ENCODE measurements around the gene FAM25A.
"Not testable (repeated sequence)": the region's sequence is repeated elsewhere in the genome, so short reads cannot be mapped to it uniquely, and the experiment has no call there.

Gene FAM25A

DNA sequence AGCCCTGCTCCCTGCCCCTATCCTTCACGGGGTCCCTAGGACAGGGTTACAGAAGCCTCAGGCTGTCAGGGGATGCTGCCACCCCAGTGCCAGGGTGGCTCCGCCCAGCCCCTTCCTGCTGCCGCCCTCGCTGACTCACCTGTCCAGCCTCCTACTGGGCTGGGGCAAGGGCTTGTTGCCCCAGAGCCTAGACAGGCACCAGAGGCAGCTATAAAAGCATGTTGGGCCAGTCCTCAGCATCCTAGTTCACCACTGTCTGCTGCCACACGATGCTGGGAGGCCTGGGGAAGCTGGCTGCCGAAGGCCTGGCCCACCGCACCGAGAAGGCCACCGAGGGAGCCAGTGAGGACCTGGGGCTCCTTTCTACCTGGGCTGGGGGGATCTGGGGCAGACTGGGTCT lies at the start of gene FAM25A:
Gene FAM25A (plus strand): TSS at position 239 of the 400 bp plus-strand sequence. CDS start 31 bp downstream, at position 270.
- not testable (repeated sequence) for DNase-seq

DNA sequence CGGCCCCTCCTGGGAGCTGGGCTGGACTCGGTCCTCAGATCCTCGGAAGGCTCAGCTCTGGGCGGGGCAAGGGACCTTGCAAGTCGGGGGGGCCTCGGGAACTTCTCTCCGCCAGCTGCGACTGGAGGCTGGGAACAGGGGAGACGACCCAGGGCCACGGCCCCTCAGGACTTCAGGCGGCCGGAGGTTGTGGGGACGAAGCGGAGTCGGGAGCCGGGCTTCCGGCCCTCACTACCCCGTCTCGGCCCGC lies 49.2 kb upstream of the FAM25A start:
- no peak for DNase-seq

DNA sequence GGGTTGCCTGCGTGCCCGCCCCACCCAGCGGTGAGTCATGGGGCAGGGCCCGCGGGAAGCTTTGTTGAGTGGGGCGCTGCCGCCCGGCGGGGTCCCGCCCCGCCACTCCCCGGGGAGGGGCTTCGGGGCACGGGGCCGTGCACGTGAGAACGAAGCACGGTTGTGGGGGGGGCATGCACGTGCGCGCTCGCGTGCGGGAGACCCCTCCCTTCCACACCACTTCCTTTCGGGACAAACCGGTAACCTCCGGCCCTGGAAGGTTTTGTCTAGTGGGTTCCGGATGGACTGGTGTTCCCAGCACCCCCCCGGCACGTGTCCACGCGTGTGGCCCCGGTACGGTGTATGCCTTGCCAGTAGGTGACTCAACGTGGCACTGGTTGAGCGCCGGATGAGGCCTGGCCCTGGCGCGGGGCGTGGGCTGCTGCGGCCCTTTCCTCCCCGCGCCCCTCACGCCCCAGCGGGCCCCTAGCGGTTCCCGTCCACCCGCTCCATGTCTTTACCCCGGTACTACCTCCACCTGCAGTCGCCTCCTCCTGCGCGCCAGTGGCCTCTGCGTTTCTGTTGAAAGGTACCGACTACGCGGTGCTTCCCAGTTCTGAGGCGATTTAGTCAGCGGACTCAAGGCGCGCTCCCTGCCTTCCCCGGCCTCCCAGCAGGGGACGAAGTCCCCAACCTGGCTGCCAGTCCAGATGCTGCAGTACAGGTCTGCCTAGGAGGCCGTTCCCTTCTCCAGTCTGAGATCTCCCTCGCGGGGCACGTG lies 48.7 kb upstream of the FAM25A start:
- no peak for DNase-seq

DNA sequence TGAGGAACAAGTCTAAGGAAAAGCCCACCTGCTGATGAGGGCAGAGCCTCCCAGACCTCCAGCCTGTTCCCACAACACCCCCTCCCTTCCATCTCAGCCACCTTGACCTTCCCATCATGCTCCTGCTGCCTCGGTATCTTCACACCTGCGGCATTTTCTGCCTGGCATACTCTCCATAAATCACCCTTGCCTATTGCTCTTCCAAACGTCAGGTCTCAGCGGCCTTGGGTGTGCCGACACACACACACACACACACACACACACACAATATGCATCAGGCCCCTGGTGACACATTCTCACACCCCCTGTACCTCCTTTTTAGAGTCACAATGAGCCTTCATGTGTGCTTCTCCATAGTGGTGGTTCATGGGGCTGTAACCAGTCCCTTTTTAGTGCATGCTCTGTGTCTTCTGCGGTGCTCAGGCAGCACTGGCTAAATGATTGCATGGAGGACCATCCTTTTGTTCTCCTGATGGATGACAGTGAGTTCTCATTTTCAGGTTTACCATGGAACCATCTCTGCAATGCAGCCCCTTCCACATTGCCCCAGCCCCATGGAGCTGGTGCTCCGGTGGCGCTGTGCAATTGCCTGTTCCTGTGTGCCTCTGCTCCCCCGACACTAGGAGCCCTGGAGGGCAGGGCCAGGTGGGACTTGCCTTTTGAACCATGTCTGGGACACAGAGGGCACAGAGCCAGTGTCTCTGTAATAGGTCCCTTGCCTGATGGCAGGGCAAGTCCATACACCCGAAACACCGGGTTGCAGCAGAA lies 47.3 kb upstream of the FAM25A start:
- DNase-seq: no peak

DNA sequence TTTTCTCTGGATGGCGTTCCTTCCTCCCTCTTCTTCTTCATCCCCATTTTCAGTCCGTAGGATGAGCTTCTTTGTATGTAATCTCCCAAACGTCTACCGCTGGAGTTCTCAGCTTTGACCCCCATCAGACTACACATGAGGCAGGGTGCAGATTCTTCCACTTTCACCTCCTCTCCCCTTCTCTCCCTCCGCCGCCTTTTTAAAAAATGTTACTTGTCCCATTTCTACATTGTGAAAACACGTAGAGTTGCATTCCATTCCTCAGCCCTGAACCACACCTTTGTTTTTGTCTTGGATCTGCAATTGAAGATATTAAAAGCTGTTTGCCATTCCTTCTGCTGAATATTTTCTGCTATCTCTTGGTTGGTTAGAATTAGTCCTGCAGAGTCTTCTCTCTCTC lies 45.6 kb upstream of the FAM25A start:
- DNase-seq: no peak

DNA sequence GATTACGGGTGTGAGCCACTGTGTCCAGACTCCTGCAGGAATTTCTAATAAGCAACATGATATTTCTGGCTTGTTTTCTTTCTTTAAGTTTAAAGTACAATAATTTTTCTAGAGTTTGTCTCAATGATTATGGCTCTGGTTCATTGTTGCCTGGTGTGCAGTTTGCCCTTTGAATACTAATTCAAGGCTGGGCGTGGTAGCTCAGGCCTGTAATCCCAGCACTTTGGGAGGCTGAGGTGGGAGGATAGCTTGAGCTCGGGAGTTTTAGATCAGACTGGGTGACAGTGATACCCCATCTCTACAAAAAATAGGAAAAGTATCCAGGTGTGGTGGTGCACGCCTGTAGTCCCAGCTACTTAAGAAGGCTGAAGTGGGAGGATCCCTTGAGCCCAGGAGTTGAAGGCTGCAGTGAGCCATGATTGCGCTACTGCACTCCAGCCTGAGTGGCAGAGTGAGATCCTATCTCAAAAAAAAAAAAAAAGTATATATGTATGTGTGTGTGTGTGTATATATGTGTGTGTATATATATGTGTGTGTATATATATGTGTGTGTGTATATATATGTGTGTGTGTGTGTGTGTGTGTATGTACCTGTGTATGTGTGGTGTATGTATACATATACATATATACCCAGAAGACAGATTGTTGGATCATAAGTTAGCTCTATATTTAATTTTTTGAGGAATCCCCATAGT lies 43.6 kb upstream of the FAM25A start:
- DNase-seq: no peak

DNA sequence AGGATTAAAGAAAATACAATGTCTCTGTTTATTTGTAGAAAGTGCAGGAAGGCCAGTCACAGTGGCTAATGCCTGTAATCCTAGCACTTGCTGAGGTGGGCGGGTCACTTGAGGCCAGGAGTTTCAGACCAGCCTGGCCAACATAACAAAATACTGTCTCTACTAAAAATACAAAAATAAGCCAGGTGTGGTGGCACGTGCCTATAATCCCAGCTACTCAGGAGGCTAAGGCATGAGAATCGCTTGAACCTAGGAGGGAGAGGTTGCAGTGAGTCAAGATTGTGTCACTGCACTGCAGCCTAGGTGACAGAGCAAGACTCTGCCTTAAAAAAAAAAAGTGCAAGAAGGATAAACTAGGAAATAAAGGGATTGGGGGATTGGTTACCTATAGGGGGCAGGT lies 41.6 kb upstream of the FAM25A start:
- DNase-seq: not testable (repeated sequence)

DNA sequence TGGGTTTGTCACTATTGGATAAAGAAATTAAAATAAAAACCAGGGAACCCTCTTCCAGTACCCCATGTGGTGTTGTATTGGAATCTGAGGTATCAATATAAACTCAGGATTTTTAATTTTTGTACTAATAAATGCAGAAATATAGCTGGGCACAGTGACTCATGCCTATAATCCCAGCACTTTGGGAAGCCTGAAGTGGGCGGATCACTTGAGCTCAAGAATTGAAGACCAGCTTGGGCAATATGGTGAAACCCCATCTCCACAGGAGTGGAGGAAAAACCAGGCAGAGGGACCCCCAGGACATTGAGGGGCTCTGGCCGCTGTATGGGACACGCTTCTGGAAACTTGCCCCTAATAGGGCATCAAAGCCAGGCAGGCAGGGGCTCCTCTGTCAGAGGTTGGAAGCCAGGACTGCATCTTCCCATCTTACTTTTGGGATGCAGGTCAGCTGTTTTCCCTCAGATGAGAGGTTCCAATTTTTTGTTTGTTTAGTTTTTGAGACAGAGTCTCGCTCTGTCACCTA lies 40.7 kb upstream of the FAM25A start:
- DNase-seq: no peak

DNA sequence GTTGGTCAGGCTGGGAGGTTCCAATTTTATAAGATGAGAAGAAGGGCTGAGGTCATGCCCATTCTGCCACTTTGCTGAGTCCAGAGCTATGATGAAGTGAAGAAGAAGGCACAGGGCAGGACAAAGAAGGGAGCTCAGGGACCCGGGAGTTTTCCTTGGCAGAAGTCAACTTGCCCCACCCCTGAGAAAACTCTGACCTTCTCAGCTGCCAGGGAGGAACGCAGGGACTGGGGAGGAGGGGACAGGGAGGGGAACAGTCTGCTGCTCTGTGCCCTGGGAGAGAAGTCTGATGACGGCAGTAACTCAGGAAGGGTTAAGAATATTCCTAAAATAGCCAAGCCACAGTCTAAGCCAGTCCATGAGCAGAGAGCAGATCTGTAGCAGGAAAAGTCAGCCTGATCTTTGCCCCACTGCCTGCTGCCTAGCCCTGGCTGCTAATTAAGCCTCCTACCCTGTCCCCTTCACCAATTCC lies 40.1 kb upstream of the FAM25A start:
- DNase-seq: no peak

DNA sequence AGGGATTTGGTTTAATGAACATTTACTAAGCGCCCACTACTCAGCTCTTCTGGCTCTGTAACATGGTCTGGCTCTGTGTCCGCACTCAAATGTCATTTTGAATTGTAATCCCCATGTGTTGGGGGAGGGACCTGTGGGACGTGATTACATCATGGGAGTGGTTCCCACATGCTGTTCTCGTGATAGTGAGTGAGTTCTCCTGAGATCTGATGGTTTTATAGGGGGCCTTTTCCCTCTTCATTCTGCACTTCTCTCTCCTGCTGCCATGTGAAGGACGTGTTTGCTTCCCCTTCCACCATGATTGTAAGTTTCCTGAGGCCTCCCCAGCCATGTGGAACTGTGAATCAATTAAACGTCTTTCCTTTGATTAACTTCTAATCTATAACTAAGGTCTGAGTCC lies 39.1 kb upstream of the FAM25A start:
- not testable (repeated sequence) for DNase-seq

DNA sequence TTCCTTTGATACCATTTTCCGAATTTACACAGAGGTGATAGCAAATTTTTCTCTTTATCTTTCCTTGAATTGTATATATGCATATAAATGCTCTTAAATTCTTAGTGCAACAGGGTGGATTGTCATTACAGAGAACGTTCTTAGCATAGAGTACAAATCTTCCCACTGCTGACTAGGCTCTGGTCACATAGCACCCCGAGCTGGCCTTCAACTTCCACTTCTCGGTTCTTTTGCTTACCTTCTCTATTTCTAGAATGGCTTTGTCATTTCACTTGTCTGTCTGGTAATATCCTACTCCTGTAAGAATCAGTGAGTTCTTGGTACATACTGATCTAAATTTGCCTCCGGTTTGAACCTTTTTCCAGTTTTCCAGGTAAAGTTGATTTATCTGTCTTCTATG lies 38.4 kb upstream of the FAM25A start:
- no peak for DNase-seq

DNA sequence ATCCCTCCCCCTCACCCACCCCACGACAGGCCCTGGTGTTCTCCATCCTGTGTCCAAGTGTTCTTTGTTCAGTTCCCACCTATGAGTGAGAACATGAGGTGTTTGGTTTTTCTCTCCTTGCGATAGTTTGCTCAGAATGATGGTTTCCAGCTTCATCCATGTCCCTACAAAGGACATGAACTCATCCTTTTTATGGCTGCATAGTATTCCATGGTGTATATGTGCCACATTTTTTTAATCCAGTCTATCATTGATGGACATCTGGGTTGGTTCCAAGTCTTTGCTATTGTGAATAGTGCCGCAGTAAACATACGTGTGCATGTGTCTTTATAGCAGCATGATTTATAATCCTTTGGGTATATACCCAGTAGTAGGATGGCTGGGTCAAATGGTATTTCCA lies 35.6 kb upstream of the FAM25A start:
- not testable (repeated sequence) for DNase-seq

DNA sequence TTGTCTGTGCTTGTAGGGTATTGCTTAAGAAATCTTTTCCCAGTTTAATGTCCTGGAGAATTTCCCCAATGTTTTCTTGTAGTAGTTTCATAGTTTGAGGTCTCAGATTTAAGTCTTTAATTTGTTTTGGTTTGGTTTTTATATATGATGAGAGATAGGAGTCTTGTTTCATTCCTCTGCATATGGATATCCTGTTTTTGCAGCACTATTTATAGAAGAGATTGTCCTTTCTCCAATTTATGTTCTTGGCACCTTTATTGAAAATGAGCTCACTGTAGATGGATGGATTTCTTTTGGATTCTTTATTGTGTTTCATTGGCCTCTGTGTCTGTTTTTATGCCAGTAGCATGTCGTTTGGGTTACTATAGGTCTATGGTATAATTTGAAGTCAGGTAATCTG lies 31.6 kb upstream of the FAM25A start:
- DNase-seq: no peak

DNA sequence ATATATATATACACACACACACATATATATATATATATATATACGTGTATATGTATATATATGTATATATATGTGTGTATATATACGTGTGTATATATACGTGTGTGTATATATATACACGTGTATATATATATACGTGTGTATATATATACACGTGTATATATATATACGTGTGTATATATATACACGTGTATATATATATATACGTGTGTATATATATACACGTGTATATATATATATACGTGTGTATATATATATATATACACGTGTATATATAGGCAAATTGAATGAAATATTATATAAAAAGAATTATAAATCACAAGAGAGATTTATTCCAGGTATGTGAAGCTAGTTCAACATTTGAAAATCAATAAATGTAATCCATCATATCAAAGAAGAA lies 28.7 kb upstream of the FAM25A start:
- not testable (repeated sequence) for DNase-seq

DNA sequence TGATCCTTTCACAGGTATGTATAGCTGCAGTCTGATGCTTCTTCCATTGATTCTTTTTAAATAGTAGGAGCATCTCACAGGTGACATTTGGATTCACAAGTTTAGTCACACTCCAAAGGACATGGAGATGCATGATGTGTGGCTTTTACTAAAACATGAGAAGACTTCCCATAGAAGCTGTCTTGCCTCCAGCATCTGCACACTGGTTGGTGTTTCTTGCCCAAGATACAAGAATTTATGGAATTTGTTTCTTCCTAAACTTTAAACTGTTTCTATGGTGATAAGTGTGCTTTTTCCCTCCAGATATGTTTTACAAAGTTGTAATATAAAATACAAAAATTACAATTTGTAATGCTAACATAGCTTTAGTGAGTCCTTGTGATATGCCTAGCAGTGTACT lies 27.6 kb upstream of the FAM25A start:
- DNase-seq: no peak

DNA sequence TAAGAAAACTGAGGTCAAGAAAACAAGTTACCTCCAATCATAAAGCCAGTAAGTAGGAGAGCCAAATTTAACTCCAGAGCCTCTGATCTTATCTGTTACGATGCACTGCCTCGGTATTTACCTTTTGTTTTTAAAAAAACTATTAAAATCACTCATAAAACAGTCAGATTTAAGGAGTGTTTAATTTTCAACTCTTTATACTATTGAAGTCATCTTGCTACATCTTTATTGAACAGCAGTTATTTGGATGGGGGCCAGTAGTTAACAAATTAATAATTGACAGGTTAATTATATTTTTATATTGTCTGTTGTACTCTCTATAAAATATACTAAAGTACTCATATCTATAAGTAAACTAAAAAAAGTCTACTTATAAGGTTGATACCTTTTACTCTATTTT lies 27.2 kb upstream of the FAM25A start:
- no peak for DNase-seq

DNA sequence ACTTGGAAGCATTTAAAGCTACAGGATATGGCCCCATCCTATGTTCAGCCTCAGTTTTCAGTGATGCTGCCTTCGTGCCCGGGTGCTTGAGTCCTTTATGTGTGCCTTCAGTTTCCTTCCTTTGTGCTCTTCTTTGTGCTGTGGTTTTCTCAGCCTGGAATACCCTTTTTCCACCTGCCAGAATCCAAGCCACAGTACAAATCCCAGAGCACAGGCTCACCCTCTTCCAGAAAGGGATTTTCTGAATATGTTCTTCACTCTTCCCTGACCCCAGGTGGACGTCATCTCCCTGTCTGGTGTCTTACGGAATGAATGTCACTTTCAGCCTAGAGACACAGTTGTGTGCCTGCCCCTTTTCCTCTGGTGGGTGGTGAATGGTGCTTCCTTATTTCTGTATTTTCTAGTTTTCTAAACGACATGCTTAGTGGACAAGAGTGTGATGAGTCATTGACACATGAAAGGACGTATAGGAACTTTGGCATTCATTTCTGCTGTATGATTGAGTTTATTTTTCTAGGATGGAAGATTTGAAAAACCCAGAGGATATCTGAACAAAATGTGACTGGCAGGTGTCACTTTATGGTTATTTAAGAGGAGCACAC lies 20.2 kb upstream of the FAM25A start:
- not testable (repeated sequence) for DNase-seq

DNA sequence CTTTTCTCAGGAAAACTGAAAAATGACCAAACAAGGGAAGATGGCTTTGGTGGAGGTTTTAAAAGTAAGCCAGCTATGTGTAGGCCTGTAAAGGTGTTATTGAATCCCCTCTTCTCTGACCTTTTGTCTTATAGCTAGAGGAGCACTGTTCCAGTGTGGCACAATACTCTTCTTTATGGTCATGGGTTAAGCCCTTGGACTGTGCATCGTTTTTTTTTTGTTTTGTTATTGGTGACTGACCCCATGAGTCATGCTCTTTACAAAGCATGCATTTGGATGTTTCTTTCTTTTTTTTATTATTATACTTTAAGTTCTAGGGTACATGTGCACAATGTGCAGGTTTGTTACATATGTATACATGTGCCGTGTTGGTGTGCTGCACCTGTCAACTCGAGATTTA lies 19.6 kb upstream of the FAM25A start:
- no peak for DNase-seq

DNA sequence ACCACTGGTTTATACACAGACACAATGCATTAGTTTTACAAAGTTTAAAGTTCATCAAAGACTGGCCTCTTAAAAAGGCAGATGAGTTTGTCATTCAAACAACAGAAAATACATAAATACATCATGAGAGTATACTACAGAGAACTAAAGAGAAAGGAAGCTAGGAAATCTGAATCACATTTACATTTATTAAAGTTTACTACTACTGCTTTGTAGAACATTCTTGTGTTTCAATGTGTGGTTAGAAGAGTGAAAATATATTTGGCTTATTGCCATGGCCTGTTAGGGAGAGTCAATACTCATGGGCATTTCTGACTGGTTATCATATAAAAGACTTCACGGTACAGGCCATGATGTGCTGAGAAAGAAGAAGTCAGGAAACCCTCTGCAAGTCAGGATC lies 13.0 kb upstream of the FAM25A start:
- not testable (repeated sequence) for DNase-seq

DNA sequence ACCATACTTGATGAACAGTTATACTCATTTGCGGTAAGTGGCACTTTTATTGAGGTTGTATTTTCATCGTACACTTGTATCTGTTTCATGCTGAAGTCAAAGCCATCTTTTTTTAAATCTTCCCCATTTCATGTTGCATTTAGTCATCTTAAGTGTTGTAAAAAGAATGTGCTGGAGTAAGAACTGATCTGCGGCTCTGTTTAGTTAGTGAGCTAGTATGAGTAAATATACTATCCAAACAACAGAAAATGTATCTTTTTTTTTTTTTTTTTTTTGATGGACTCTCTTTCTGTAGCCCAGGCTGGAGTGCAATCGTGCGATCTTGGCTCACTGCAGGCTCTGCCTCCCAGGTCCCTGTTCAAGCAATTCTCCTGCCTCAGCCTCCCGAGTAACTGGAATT lies 12.4 kb upstream of the FAM25A start:
- not testable (repeated sequence) for DNase-seq

DNA sequence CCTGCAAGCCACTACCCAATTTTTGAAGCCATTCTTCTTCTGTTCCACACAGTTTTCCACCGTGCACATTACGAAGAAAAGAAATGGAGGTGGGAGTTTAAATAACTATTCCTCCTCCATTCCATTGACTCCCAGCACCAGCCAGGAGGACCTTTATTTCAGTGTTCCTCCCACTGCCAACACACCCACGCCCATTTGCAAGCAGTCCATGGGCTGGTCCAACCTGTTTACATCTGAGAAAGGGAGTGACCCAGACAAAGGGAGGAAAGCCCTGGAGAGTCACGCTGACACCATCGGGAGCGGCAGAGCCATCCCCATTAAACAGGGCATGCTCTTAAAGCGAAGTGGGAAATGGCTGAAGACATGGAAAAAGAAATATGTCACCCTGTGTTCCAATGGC lies 11.8 kb upstream of the FAM25A start:
- DNase-seq: not testable (repeated sequence)

DNA sequence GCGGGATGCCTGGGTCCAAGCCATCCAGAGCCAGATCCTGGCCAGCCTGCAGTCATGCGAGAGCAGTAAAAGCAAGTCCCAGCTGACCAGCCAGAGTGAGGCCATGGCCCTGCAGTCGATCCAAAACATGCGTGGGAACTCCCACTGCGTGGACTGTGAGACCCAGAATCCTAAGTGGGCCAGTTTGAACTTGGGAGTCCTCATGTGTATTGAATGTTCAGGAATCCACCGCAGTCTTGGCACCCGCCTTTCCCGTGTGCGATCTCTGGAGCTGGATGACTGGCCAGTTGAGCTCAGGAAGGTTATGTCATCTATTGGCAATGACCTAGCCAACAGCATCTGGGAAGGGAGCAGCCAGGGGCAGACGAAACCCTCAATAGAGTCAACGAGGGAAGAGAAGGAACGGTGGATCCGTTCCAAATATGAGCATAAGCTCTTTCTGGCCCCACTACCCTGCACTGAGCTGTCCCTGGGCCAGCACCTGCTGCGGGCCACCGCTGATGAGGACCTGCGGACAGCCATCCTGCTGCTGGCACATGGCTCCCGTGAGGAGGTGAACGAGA lies 10.9 kb upstream of the FAM25A start:
- DNase-seq: not testable (repeated sequence)

DNA sequence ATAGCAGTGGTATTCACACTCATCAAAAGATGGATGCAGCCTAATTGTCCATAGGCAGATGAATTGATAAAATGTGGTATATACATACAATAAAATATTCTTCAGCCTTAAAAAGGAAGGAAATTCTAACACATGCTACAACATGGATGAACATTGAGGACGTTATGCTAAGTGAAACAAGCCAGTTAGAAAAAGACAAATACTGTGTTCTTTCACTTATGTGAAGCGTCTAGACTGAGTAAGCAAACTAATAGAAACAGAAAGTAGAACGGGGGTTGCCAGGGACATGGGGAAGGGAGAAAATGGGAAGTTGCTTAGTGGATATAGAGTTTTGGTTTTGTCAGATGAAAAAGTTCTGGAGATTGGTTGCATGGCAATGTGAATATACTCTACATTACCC lies 6.6 kb upstream of the FAM25A start:
- DNase-seq: not testable (repeated sequence)

Data from NCI-H187 treated with DMSO at 0.1 percent for 48 hours (cell line).